NAMALWA (cell line): ENCODE measurements around the gene PCDH12.
A peak's percentile ranks its signal among the peaks of the same experiment; 100 is the strongest.

Source experiments
- DNase-seq: peaks from one replicate; pipeline ENCODE4 v3.0.0-alpha.2; 2015; ENCODE audit warnings: low spot score

Gene PCDH12

DNA sequence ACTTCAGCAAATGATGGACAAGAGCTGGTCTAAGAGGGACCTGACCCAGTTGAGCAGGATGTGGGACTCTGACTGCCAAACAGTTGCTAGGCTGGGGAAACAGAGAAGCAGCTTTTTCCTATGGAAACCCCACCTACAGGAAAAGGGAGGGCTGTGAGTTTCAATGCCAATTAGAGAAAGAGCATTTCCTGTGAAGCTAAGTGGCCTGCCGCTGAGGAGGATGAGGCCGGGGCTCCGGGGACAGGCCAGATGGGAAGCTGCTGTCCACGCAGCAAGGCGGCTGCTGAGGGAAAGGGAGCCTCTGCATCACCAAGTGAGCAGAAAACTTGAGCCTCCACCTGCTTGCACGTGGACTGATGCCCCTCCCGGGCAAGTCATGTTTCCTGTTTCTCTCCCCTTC, at the start of gene PCDH12:
PCDH12 (minus strand) TSS at position 90 of the 400 bp plus-strand sequence. CDS start 351 bp downstream, outside the sequence.
- DNase-seq = no peak

DNA sequence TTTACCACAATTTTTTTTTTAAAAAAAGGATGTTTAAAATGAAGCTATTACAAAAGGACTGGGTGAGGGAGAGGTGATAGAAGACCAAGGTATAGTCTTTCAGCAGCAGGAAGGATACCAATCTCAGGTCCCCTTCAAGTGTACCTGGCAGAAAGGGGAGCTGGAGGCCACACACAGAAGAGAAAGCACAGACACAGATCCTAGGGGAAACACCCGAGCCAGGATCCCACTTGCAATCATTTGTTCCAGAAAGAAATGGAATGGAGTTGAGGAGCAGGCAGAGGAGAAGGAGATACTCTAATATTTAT, 49.2 kb upstream of the PCDH12 start:
- no peak for DNase-seq

DNA sequence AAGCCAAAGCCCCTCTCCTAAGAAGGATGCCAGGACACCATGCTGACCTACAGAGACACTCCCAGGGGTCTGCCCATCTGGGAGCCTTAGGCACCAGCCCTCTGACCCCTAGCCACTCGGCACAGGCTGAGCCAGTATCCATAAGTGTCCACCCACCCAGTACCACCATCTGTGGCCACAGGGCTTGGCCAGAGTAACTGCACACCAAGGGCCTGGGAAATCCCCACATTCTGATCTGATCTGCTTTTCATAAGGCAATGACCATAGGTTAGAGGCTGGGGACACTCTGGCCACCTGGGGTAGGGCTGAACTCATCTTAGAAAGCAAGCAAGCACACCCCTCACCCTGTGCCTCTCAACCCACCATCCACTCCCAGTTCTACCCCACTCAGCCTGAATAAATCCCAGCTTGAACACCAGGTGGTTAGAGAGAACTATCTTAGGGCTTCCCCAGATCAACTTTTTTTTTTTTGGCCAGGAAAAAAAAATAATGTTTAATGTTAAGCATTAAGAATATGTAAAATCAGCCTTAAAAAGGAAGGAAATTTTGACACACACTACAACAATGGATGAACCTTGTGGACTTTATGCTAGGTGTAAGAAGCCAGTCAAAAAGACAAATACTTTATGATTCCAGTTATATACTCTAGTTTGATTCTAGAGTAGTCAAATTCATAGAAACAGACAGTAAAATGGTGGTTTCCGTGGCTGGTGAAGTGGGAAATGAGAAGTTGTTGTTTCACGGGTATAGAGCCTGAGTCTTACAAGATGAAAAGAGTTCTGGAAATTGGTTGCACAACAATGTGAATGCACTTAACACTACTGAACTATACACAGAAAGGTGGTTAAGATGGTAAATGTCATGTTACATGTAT, 48.6 kb upstream of the PCDH12 start:
- DNase-seq = no peak

DNA sequence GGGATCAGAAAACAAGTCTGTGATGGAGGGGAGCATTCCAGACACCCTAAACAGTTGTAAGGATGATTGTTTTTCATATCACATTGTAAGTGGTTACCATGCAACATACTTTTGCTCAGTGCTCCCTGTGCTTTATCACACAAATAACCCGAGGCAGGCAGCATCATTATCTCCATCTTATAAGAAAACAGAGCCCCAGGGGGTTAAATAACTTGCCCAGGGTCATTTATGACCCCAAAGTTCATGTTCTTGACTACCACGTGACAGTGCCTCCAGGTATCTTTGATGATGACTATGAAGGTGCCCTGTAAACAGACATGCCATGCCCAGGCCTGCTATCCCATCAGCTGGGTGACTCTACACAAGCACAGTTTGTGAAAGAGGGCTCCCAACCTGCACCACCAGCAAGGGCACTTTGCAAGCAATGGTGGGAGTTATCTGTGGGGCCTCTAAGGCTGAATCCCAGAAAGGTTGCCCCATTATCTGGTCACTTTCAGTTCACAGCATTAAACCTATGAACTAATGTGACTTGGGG, 45.3 kb upstream of the PCDH12 start:
- DNase-seq = no peak

DNA sequence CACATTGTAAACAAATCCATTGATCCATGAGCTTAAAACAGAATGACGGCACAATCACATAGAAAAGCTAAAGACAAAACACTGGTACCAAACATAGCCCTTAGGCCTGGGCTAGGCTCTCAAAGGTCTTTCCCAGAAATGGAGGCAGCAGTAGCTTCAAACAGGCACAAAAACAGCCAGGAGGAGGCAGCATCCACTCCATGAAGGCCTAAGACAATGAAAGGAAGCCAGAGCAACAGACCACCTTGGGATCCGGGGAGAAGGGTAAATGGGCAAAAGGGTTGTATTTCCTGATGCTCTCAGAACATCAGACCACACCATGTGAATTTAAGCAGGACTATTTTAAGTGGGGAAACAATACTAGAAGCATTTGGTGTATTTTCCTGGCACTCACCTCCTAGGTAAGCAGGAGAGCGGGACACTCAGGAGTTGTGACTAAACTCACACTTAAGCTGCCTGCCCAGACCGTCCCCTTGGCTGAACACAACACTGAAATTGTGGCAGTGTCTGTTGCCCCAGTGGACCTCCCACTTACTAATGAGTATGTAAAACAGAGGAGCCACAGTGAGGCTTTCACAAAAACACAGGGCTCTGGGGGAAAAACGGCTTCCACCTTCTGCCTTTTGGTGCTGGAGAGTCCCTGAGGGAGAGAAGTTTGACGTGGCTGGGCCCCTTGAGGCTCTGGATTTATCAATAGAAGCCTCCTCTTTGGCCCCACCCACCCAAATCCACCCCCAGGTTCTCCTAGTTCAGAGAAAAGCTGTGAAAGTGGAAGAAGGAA, 42.9 kb upstream of the PCDH12 start:
- DNase-seq = no peak

DNA sequence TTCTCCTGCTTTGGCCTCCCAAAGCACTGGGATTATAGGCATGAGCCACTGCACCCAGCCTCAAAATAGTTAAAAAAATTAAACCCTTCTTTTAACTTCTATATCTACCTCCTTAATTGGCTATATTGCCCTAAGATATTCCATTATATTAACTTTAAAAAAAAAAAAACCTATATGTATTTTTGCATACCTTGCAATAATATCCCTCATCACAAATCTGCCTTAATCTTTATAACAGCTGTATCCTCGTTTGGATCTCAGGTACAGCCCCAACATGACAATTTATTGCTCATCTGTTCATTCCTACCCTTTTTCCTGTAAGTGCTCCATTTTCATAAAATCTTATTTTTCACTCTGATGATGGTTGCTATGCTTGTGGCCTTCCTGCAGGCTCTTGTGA, 42.2 kb upstream of the PCDH12 start:
- DNase-seq = no peak

DNA sequence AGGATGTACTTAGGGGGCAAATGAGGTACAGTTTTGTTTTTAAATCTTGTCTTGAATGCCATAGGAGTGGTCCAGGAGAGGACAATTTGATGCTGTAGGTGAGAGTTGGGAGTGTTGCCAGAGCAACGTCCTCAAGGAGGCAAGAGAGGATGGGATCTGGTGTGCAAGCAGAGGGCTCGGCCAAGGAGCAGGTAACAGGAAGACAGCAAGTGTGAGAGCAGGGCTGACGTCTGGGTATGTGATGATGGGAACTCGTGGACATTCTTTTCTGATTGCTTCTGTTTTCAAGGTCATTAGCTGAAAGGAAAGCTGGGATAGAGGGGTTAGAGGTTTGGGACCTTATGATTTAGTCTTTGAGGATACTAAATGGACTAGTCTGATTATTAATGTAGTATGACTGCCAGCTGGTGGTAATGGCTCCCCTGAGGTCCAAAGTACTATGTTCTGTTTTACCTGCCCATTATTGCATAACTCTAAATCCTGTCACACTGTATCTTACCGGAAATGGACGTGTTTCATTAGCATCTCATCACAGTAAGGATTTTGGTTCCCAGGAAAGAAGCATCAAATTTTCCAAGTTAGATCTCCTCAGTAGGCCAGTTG, 39.5 kb upstream of the PCDH12 start:
- no peak for DNase-seq

DNA sequence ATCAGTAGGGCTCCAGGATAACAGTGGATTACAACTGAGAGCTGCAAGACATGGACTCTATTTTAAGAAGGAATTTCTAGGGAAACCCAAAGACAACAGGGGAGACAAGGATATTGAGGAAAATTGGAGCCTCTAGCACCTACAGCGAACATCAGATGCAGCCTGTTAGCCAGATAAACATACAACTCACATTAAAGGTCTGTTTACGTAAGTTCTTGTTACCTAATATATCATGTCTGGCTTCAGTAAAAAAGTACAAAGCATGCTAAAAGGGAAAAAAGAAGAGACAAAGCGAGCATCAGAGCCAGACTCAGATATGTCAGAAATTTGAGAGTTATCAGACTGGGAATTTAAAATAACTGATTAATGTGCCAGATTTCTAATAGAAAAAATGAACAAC, 37.7 kb upstream of the PCDH12 start:
- no peak for DNase-seq

DNA sequence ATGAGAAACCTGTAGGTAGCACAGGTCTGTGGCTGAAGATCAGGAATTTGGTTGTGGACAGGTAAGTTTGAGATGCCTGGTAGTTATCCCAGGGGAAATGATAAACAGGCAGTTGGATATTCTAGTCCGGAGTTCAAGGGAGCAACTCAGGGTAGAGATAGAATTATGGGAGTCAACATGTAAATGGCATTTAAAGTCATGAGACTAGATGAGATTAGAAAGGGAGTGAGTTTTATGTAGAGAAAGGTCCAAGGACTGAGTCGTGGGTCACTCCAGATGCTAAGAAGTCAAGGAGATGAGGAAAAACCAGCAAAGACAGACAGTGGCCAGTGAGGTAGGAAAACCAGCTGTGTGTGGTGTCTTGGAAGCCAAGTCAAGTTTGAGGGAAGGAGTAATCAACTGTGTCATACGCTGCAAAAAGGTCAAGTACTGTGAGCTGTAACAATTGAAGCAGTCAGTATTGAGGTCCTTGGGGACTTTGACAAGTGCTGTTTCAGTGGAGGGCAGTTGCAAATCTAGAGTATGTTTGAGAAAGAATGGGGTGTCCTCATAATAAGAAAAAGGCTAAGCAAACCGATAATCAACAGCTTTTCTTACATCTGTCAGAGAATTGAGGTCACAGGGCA, 36.6 kb upstream of the PCDH12 start:
- no peak for DNase-seq

DNA sequence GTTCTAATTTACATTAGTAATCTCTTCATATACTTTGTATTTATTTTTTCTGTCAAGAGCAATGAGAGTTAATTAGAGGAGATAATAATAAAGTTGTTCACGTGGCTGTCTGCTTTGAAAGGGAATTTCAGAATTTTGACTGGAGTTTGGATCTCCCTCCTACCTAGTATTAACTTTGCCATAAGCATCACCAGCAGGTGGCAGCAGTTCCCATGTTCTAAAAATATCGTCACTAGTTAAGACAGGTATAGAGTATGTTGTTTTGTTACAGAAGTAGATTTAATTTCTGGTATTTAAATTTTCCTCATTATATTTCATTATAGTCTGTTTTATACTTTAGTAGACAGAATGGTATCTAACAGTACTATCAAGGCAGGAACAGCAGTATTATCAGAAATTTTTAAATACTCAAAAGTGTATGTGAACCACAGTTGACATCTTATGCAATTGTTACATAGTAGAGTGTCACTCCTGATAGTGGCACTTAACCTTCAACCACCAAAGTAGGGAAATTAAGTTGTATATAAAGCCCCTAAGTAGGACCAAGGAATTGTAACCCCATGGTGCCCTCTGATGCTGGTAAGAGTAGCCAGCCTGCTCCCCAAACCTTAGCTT, 34.5 kb upstream of the PCDH12 start:
- peak; percentile 81 for DNase-seq

DNA sequence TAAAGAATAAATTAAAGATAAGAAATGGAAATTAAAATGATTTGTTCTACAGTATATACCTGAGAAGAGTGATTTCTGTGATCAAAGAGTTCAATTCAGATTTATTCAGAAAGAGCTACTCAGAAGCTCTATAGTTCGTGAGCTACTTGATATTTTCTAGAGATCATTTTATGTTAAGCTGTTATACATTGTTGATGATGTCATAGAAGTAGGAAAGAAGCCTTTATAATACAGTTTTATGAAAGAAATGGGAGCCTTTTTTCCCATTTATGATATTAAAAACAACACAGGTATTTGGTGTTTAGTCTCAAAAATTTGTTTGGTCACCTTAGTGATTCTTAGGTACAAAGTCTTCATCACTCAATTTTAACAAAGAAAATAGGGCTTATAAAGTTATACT, 31.7 kb upstream of the PCDH12 start:
- DNase-seq = no peak

DNA sequence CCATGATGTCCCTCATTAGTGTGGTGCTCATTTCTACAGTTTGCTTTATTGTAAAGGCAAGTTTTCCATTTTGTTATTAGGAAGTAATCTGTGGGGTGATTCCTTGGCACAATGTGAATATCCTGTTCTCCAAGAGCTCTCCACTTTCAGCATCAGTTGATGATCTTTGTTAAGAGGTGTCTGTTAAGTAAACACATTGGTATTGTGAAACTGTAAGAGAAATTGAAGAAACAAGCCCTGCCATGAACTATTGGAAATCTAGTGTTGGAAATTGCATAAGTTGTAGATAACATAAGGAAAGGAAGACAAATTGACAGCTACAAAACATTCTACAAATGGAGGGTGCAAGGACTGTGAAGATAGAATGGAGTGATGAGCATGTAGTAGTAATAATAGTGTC, 28.1 kb upstream of the PCDH12 start:
- no peak for DNase-seq

DNA sequence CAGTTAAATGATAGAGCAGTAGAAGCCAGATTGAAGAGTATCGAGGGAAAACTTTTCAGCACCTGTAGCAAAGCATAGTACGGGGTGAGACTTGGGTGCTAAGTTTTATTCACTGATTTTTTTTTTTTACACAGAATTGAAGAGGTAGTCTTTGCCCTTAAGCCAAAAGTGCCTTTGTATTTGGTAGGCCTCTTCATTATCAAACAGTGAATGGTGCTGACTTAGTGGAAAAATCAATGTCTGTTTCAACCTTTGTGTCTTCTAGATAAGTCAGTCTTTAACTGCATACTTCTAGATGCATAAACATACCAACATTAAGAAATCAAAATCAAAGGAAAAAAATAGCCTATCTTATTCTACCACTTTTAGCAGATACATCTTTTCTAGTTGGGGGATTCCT, 24.6 kb upstream of the PCDH12 start:
- DNase-seq = no peak

DNA sequence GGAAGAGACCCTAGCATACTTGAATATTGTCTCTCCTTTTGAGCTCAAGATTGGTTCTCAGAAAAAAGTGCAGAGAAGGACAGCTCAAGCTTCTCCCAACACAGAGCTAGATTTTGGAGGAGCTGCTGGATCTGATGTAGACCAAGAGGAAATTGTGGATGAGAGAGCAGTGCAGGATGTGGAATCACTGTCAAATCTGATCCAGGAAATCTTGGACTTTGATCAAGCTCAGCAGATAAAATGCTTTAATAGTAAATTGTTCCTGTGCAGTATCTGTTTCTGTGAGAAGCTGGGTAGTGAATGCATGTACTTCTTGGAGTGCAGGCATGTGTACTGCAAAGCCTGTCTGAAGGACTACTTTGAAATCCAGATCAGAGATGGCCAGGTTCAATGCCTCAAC, 20.4 kb upstream of the PCDH12 start:
- no peak for DNase-seq

DNA sequence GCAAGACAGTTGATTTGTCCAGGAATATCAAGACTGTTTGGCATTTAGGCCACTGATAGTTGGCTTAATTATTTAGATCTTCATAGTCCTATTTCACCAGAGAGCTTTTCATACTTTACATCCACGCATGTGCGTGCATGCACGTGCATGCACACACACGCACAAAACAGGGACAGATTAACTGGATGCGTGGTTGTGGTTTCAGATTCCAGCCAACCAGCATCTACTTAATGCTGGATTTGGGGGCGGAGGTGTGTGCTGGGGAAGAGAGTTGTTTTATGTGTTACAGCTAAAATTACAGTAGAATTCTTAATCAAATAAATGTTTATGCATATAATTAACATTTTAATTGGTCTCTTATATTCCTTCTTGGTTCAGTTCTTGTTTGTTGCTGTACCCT, 18.2 kb upstream of the PCDH12 start:
- DNase-seq = no peak

DNA sequence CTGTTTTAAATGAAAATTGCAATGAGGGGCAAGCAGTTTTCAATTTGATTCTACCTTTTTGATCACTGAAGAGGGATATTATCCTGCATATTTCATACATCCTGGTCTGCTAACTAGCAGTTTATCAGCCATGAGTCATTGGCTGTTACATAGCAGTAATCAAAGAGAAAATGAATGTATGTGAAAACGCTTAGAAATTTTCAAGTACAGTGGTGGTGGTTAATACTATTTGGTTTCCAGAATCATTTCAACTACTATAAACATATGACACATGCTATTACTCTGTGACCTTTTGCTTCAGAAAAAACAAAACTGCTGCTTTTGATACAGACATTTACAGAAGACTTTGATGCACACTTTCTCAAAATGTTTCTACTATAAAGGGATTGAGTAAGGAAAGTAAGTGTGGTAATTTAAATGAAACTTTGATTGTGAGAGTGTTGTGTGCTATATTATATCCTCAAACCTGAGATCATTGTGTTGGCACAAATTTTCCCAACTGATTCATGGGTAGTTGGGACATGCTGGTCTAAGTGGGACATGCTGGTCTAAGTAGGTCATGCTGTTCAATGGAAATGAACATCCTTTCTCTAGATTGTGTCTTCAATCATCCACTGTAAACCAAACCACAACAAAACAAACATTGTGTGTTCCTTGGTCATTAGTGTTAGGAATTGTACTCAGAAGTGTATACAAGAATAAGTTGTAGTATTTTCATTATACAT, 16.0 kb upstream of the PCDH12 start:
- DNase-seq = no peak

DNA sequence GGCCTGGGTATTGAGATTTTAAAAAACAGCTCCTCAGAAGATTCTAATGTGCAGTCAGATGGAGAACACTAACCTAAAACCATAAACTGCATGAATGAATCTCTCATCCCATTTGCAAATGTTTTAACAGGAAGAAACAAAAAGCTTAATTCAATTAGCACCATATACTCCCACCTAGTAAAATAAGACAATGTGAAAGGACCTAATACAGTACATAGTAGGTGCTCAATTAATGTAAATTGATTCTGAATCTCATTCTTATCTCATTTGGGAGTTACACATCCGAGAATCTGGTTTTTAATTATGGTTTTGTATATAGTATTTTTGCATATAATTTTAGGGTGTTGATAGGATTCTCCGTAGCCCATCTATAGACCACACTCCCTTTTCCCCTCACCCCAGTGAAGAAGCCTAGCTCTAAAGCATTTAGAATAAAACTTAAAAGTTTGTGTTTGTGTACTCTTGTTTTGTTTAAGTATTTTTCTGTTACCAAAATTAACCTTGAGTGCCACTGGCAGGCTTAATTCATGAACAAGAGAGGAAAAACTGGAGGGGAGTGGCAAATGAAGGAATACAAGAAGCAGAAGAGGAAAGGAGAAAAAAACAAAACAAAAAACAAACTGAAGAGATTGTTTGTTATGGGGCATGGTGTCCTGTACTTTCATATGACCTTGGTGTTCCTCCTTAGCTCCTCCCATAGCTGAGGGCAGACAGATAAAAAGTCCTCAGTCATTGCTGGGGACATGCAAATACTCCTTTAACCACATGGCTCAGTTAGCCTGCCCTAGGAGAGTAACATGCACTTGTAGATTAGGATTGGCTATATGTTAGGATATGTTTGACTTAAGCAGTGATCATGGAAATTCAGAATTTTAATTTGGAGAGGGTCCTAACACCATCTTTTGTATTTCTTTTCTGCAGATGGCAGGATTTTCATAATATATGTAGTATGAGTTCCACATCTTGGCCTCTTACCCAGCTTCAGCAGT, 12.1 kb upstream of the PCDH12 start:
- peak; percentile 95 for DNase-seq

DNA sequence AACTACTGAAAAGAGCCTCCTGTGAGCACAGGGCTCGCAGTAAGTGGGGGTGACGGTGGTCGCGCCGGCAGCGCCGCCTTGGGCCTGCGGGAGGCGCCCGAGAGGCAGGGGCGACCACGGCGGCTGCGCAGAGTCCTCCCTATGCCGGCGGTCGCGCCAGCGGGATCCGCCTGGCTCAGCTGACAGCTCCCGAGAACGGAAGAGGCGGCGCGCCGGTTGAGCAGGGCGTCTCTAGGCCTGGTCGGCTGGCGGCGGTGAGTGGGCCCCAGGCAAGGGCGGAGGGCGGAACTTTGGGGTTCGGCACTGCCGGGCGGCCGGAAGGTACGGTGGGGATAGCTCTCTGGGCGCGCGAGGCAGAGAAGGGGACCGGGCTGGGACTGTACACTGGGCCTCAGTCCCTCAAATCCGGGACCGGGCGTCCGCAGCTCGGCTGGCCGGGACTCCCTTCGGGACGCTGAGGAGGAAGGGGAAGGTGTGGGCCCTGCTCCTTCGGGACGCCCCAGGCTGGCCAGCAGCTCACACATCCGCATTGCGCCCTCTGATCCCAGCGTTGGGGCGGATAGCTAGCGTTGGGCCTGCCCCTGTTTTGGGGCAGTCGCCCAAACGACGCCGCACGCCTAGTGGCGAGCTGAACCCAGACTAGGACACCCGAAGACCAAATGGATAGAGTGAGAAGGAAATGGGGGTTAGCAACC, 11.1 kb upstream of the PCDH12 start, which contains the start of gene RNF14:
RNF14 (plus strand) TSS at position 192 of the 695 bp plus-strand sequence. CDS start 4,484 bp downstream, outside the sequence.
- DNase-seq = peak; percentile 96

DNA sequence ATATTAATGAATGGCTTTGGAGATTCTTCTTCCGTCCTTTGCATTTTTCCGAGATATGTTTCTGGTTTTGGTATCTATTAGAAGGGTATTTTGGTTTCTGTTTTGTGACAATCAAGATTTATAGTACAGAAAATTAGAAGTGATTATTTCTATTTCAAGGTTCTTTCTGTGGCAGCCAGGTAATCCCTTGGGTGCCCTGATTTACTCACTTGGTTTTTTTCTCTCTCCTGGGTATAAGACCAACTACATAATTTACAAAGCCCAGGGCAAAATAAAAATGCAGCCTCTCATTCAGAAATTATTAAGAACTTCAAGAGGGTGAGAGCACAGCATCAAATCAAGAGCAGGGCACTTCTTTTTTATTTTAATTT, 8.9 kb upstream of the PCDH12 start:
- no peak for DNase-seq
